ENCODE data around the gene SHOX. TPM values are rescaled to one million over a fixed set of nuclear protein-coding genes. Genes with fewer than 3 reads are reported as not detected.

Gene SHOX
- polyA plus RNA-seq, 1 donor (not counting 4 experiments of a cell fraction or from before 2014, with no cell fraction given): not detected

- no peak overlapping the region for H3K4me3 ChIP-seq (ENCODE audit: control insufficient read depth in 2 of 3, extremely low read depth in 1 of 3, insufficient read depth in 2 of 3, low read depth in 1 of 3, low read length in 3 of 3)
- no peak overlapping the region for H2AFZ ChIP-seq (ENCODE audit: control insufficient read depth, low read length)
- no peaks in the 10 kb centered on the region for H3K79me2 ChIP-seq (ENCODE audit: control insufficient read depth, insufficient read depth, low read length)
- no peak for TF ChIP-seq EZH2 (IDR thresholded peaks at IDR 0.05; ENCODE audit: low read length)
- no peaks in the 10 kb centered on the region for H3K9me1 ChIP-seq (ENCODE audit: control insufficient read depth, extremely low read depth, insufficient read depth, low read length)
- dilution Hi-C loops (cut with MboI; ENCODE audit: extremely low pct_ligation_motif_present, low sequenced_read_pairs): no loop called here
- no peak for FAIRE-seq
- no peaks in the 10 kb centered on the region for H3K27me3 ChIP-seq (ENCODE audit: control insufficient read depth, extremely low read depth, insufficient read depth, low read length)
- no peak overlapping the region for H3K9ac ChIP-seq (ENCODE audit: control insufficient read depth, extremely low read depth, insufficient read depth, low read length)
- peaks cover 6% of the 10 kb centered on the region for H3K9me3 ChIP-seq (ENCODE audit: control insufficient read depth, low read depth, low read length)
- H3K4me1 ChIP-seq (ENCODE audit: control insufficient read depth, extremely low read depth, insufficient read depth, low read length): no peaks in the 10 kb centered on the region
- no peaks in the 10 kb centered on the region for H3K36me3 ChIP-seq (ENCODE audit: control insufficient read depth in 2 of 2, extremely low read depth in 1 of 2, insufficient read depth in 2 of 2, low read length in 2 of 2)
- H3K4me2 ChIP-seq (ENCODE audit: control insufficient read depth, extremely low read depth, insufficient read depth, low read depth, low read length): no peak overlapping the region
- no peaks in the 10 kb centered on the region for H4K20me1 ChIP-seq (ENCODE audit: control insufficient read depth, extremely low read depth, insufficient read depth, low read length)
- DNase-seq (ENCODE audit: low read depth, low spot score): no peak
- H3K27ac ChIP-seq (ENCODE audit: control insufficient read depth, insufficient read depth, low read length): no peak overlapping the region
Observed at GRCh38 chrX:653306-653705, 22.7 kb downstream of the SHOX start.

GRCh38 chrX:661154-661553 is 30.6 kb downstream of the SHOX start:
- H3K9me3 ChIP-seq (ENCODE audit: control insufficient read depth, low read depth, low read length): peaks cover 2% of the 10 kb centered on the region
- no peak overlapping the region for H3K4me3 ChIP-seq (ENCODE audit: control insufficient read depth in 2 of 3, extremely low read depth in 1 of 3, insufficient read depth in 2 of 3, low read depth in 1 of 3, low read length in 3 of 3)
- no peak overlapping the region for H3K9ac ChIP-seq (ENCODE audit: control insufficient read depth, extremely low read depth, insufficient read depth, low read length)
- no peaks in the 10 kb centered on the region for H3K4me1 ChIP-seq (ENCODE audit: control insufficient read depth, extremely low read depth, insufficient read depth, low read length)
- TF ChIP-seq EZH2 (IDR thresholded peaks at IDR 0.05; ENCODE audit: low read length): no peak
- TF ChIP-seq, protein P1, sequence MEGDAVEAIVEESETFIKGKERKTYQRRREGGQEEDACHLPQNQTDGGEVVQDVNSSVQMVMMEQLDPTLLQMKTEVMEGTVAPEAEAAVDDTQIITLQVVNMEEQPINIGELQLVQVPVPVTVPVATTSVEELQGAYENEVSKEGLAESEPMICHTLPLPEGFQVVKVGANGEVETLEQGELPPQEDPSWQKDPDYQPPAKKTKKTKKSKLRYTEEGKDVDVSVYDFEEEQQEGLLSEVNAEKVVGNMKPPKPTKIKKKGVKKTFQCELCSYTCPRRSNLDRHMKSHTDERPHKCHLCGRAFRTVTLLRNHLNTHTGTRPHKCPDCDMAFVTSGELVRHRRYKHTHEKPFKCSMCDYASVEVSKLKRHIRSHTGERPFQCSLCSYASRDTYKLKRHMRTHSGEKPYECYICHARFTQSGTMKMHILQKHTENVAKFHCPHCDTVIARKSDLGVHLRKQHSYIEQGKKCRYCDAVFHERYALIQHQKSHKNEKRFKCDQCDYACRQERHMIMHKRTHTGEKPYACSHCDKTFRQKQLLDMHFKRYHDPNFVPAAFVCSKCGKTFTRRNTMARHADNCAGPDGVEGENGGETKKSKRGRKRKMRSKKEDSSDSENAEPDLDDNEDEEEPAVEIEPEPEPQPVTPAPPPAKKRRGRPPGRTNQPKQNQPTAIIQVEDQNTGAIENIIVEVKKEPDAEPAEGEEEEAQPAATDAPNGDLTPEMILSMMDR (optimal IDR thresholded peaks at IDR 0.05 in 1 of 3, IDR thresholded peaks at IDR 0.05 in 1 of 3, conservative IDR thresholded peaks at IDR 0.05 in 1 of 3; ENCODE audit: extremely low read depth in 1 of 3, insufficient read depth in 2 of 3, low read length in 3 of 3): no peak
- H3K79me2 ChIP-seq (ENCODE audit: control insufficient read depth, insufficient read depth, low read length): no peaks in the 10 kb centered on the region
- H2AFZ ChIP-seq (ENCODE audit: control insufficient read depth, low read length): no peak overlapping the region
- H3K4me2 ChIP-seq (ENCODE audit: control insufficient read depth, extremely low read depth, insufficient read depth, low read depth, low read length): no peak overlapping the region
- no peaks in the 10 kb centered on the region for H3K9me1 ChIP-seq (ENCODE audit: control insufficient read depth, extremely low read depth, insufficient read depth, low read length)
- dilution Hi-C loops (cut with MboI; ENCODE audit: extremely low pct_ligation_motif_present, low sequenced_read_pairs): no loop called here
- FAIRE-seq (no peak), DNase-seq (ENCODE audit: low read depth, low spot score) (no peak)
- H3K27ac ChIP-seq (ENCODE audit: control insufficient read depth, insufficient read depth, low read length): no peak overlapping the region
- no peaks in the 10 kb centered on the region for H4K20me1 ChIP-seq (ENCODE audit: control insufficient read depth, extremely low read depth, insufficient read depth, low read length)
- H3K36me3 ChIP-seq (ENCODE audit: control insufficient read depth in 2 of 2, extremely low read depth in 1 of 2, insufficient read depth in 2 of 2, low read length in 2 of 2): no peaks in the 10 kb centered on the region
- H3K27me3 ChIP-seq (ENCODE audit: control insufficient read depth, extremely low read depth, insufficient read depth, low read length): no peaks in the 10 kb centered on the region

DNA sequence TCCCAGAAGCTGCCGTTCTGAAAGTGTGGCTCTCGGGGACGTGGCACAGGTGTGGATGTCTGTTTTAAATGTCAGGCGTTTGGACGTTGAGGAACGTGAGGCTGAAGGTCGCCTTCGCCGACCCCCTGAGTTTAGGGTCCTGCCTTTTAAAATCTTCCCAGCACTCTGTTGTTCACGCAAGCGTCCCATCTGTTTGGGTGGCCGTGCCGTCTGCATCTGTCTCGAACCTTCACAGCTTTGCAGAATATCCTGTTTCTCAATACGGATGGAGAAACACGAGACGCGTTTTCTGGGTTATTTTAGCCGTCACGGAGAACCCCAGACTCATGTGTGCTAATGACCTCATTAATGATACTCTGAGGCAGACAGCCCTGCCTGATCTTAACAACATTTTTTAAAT is 31.5 kb downstream of the SHOX start:
- Histone ChIP-seq H2AFZ (ENCODE audit: control insufficient read depth, low read length) (no peak overlapping the region), H3K36me3 (ENCODE audit: control insufficient read depth in 2 of 2, extremely low read depth in 1 of 2, insufficient read depth in 2 of 2, low read length in 2 of 2) (no peaks in the 10 kb centered on the region)
- dilution Hi-C loops (cut with MboI; ENCODE audit: extremely low pct_ligation_motif_present, low sequenced_read_pairs): no loop called here

More for the DNA sequence above, 31.5 kb downstream of the SHOX start:
- Histone ChIP-seq H3K79me2 (ENCODE audit: control insufficient read depth, insufficient read depth, low read length) (no peaks in the 10 kb centered on the region), H3K9me3 (ENCODE audit: control insufficient read depth, low read depth, low read length) (peaks cover 5% of the 10 kb centered on the region), H3K4me3 (ENCODE audit: control insufficient read depth in 2 of 3, extremely low read depth in 1 of 3, insufficient read depth in 2 of 3, low read depth in 1 of 3, low read length in 3 of 3) (no peak overlapping the region), H3K9me1 (ENCODE audit: control insufficient read depth, extremely low read depth, insufficient read depth, low read length) (no peaks in the 10 kb centered on the region), H4K20me1 (ENCODE audit: control insufficient read depth, extremely low read depth, insufficient read depth, low read length) (no peaks in the 10 kb centered on the region), H3K27ac (ENCODE audit: control insufficient read depth, insufficient read depth, low read length) (no peak overlapping the region), H3K27me3 (ENCODE audit: control insufficient read depth, extremely low read depth, insufficient read depth, low read length) (no peaks in the 10 kb centered on the region), H3K4me2 (ENCODE audit: control insufficient read depth, extremely low read depth, insufficient read depth, low read depth, low read length) (no peak overlapping the region), H3K9ac (ENCODE audit: control insufficient read depth, extremely low read depth, insufficient read depth, low read length) (no peak overlapping the region), H3K4me1 (ENCODE audit: control insufficient read depth, extremely low read depth, insufficient read depth, low read length) (no peaks in the 10 kb centered on the region)
- FAIRE-seq: no peak
- TF ChIP-seq EZH2 (IDR thresholded peaks at IDR 0.05; ENCODE audit: low read length): no peak
- TF ChIP-seq, protein P1 (optimal IDR thresholded peaks at IDR 0.05 in 1 of 3, IDR thresholded peaks at IDR 0.05 in 1 of 3, conservative IDR thresholded peaks at IDR 0.05 in 1 of 3; ENCODE audit: extremely low read depth in 1 of 3, insufficient read depth in 2 of 3, low read length in 3 of 3): no peak
- DNase-seq (ENCODE audit: low read depth, low spot score): no peak

Measured in keratinocyte (primary cell).